AG08395 (cell line): Measurements from ENCODE around the gene PTGER3.
"Not testable (repeated sequence)": the region's sequence is repeated elsewhere in the genome, so short reads cannot be mapped to it uniquely, and the experiment has no call there.

Experiments used
- DNase-seq: peaks from one replicate; pipeline ENCODE4 v3.0.0; 2012; ENCODE audit warnings: mixed read lengths, low spot score

PTGER3 gene

DNA sequence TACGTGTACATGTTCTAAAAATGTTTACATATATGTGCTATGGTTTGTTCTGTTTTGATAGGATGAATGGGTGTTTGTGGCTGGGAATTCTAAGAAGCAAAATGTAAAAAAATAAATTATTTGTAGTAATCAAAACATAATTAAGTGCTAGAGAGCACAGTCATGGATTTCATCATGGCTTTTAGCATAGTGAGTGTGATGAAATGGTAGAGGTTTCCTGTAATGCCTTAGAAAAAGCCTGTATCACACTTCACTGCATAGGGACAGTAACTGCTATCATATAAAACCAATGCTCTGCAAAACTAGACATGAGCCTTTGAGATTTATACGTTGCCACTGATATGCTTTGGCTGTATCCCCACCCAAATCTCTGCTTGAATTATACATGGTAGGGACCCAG lies 99.8 kb downstream of the PTGER3 start:
- no peak for DNase-seq

DNA sequence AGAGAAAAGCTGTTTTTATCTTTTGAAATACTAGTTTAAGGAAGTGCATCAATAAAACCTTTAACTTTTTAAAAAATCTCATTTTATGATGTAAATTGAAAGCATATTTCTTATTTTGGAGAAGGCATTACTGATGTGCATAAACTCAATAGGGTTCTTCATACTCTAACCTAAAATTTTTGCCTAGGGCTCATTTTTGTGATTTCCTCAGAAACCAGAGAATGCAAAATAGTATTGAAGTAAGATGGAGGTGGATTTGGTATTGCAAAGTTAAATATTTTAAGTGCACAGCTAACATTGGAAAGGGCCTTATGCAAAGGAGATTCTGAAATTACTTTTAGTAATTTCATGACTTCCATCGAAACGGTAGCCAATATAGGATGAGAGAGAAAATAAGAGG lies 101.9 kb downstream of the PTGER3 start:
- no peak for DNase-seq

DNA sequence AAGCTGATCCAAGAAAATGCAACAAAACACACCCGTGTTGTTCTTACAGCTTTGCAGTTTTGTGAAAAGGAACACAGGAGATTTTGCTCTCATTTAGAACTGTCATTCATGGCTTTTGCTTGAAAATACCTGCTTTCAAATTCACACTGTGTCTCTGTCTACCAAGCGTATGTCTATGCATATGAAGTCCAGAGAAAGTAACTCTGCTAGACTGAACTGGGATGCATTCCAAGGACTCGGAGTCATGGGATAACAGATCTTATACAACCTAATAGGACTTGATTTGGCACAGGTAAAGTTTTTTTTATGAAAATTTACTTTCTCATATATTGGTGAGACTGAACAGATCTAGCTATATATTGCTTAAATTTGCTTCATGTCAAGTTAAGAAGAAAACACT lies 102.4 kb downstream of the PTGER3 start:
- no peak for DNase-seq

DNA sequence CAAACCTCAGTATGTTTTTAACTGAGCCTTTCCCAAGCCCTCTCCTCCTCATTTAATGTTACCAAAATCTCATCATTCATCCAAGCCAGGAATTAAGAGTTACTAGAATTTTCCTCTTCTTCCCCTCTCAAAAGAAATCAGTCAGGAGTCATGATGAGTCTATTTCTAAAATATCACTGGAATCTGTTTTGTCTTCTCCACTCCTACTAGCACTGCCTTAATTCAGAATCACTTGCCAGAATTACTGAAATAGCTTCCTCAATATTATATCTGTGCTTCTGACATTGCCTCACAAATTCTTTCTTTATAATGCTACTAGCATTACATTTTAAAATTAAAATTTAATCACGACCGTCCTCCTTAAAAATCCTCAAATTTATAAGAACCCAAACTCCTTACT lies 106.1 kb downstream of the PTGER3 start:
- peak; percentile 40 for DNase-seq

DNA sequence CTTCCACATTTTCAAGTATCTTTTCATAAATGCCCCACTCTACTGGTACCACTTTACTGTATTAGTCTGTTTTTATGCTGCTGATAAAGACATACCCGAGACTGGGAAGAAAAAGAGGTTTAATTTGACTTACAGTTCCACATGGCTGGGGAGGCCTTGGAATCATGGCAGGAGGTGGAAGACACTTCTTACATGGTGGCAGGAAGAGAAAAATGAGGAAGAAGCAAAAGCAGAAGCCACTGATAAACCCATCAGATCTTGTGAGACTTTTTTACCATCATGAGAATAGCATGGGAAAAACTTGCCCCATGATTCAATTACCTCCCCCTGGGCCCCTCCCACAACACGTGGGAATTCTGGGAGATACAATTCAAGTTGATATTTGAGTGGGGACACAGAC lies 107.2 kb downstream of the PTGER3 start:
- not testable (repeated sequence) for DNase-seq

DNA sequence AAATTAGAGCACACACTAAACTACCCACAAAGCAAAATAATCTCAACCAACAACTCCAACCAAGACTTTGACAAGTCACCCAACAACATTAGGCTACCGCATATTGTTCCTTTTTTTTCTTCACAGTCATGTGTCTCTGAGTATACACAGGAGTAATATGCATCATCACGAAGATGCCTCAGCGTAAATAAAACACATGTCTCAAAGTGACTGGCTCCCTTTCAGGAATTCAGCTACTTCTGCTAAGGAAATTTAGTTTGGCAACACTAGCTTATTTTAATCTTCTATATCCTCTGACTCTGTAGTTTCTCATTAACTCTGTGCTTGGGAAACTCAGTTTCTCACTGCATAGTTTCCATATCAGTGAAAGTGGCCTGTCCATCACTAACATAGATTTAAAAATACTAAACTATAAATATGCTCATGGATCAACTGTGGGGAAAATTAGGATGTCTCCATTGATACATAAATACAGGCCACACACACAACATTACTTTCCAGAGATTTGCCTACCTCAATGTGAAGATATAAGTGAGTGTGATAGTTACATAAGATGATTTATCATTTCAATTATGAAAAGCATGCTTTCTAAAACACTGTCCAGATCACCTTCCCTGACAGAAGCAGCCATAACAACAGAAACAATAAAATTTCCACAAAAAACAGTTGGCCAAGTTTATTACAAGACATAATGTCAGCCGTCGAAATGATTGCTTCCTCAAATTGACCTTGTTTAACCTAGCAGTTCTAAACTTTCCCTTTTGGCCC lies 113.2 kb downstream of the PTGER3 start:
- no peak for DNase-seq

DNA sequence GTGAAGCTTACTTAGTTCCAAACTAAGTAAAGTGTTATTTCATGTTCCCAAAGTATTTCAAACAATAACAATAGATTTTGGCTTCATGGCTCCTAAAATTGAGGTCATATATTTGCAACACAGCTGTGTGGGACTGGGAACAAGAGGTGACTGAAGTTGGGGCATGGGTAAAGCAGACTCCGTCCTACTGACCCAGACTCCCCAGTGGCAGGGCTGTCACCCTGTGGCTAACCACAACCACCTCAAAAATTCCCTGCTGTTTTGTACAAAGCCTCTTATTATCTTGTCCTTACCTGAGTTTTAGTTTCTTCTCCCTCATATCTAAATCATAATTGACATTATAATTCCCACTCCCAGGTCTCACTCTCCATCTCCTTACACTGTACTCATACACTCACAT lies 117.6 kb downstream of the PTGER3 start:
- DNase-seq: no peak

DNA sequence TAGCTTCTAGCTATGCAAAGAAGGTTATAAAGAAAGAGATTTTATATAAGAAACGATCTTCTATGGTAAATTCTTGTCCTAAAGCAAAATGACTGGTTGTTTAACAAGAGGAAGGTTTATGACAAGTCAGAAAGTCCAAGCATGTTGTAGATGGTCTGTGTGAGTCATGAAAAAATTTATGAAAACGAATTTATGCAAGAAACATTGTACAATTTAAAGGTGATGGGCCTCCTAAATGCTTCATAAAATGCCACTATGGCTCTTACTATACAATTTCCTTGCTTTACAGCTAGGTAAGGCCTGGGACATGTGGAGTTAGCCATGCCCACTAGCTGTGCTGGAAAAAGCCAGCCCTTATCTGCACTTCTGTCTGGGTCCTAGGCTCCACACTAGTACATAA lies 125.4 kb downstream of the PTGER3 start:
- DNase-seq: no peak
